ENCODE measurements around the gene TRAPPC14. TPM values are rescaled to one million over a fixed set of nuclear protein-coding genes. Genes with fewer than 3 reads are reported as not detected.

The TRAPPC14 gene
- total and polyA plus RNA-seq, 10 of the 15 experiments (the other 5 are each of a cell fraction or from before 2014, with no cell fraction given), result 0.21 to 24.7 (median 7.5) TPM

DNA sequence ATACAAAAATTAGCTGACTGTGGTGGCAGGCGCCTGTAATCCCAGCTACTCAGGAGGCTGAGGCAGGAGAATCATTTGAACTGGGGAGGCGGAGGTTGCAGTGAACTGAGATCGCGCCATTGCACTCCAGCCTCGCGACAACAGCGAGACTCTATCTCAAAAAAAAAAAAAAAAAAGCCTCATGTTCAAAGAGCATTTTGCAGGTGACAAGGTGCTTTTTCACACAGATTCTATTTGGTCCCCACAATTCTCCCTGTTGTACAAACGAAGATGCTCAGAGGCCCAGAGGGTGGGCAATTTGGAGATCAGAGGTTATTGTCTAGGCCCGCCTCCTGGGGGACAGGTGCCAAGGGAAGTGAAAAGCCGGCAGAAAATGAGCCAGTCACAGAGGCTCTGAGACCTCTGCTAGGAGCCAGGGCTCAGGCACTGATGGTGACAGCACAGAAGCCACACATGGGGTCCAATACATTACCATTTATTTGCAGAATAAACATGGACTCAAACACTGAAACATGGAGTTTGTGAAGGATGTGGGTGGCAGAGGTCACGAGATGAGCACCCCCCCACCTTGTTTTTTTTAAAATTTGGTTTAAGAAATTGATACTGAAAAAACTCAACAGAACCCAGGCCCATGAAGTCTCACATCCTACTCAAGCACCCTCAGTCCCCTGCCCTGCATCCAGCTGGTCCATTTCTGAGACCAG is 10.8 kb upstream of the TRAPPC14 start:
- CTCF ChIA-PET, result interaction anchor here (0.9 to 2.2 kb wide), 5 partner anchors 10 to 33 kb away, joined by 3 to 9 read pairs (median 7); partner anchors contain the start of gene TRAPPC14
- H3K4me2 ChIP-seq (ENCODE audit: control insufficient read depth, insufficient read depth), result peak overlapping the region; percentile 63

More for the DNA sequence above, 10.8 kb upstream of the TRAPPC14 start:
- Histone ChIP-seq H3K9ac (ENCODE audit: control insufficient read depth, insufficient read depth, low read length) (no peak overlapping the region), H3K27me3 (replicated peaks in 1 of 2; ENCODE audit: control insufficient read depth in 2 of 2, insufficient read depth in 2 of 2, low read length in 1 of 2) (peaks cover 4 to 6% of the 10 kb centered on the region in 2 experiments; a peak in 3 of 4 replicates), H3K4me1 (ENCODE audit: control insufficient read depth, insufficient read depth, low read length) (peaks cover 49% of the 10 kb centered on the region), H4K20me1 (ENCODE audit: control insufficient read depth, insufficient read depth) (no peaks in the 10 kb centered on the region), H3K36me3 (ENCODE audit: control insufficient read depth in 2 of 2, insufficient read depth in 2 of 2, low read length in 1 of 2) (no peaks in the 10 kb centered on the region), H3K4me3 (no peak overlapping the region), H2AFZ (ENCODE audit: control insufficient read depth, low read depth, low read length) (no peak overlapping the region), H3K79me2 (ENCODE audit: control insufficient read depth, insufficient read depth, low read length) (no peaks in the 10 kb centered on the region), H3K9me3 (replicated peaks; ENCODE audit: control insufficient read depth, insufficient read depth, low read length) (no peaks in the 10 kb centered on the region), H3K27ac (ENCODE audit: control insufficient read depth, insufficient read depth) (no peak overlapping the region)
- TF ChIP-seq SPI1 (IDR thresholded peaks at IDR 0.05; ENCODE audit: borderline replicate concordance, insufficient read depth, low read depth, low read length) (no peak), KAT2A (conservative IDR thresholded peaks at IDR 0.05; ENCODE audit: control insufficient read depth, low read depth, low read length) (no peak), RUNX3 (IDR thresholded peaks at IDR 0.05; ENCODE audit: low read length) (no peak), MYC (IDR thresholded peaks at IDR 0.05; ENCODE audit: insufficient read depth, insufficient read length, insufficient replicate concordance, low read length, severe bottlenecking) (no peak), STAT3 (IDR thresholded peaks at IDR 0.05; ENCODE audit: low read depth, low read length) (no peak), TCF12 (IDR thresholded peaks at IDR 0.05; ENCODE audit: low read depth, low read length) (no peak), CHD2 (IDR thresholded peaks at IDR 0.05; ENCODE audit: borderline replicate concordance, low read depth, low read length) (no peak), ASH2L (IDR thresholded peaks at IDR 0.05; ENCODE audit: borderline replicate concordance, low read depth) (no peak), MEF2B (IDR thresholded peaks at IDR 0.05; ENCODE audit: partially characterized antibody, poor library complexity, severe bottlenecking) (no peak)
- TF ChIP-seq, protein P1, sequence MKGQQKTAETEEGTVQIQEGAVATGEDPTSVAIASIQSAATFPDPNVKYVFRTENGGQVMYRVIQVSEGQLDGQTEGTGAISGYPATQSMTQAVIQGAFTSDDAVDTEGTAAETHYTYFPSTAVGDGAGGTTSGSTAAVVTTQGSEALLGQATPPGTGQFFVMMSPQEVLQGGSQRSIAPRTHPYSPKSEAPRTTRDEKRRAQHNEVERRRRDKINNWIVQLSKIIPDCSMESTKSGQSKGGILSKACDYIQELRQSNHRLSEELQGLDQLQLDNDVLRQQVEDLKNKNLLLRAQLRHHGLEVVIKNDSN (IDR thresholded peaks at IDR 0.05; ENCODE audit: borderline replicate concordance, extremely low read length, insufficient read depth, low read depth, low read length), result no peak
- TF ChIP-seq, protein P2, sequence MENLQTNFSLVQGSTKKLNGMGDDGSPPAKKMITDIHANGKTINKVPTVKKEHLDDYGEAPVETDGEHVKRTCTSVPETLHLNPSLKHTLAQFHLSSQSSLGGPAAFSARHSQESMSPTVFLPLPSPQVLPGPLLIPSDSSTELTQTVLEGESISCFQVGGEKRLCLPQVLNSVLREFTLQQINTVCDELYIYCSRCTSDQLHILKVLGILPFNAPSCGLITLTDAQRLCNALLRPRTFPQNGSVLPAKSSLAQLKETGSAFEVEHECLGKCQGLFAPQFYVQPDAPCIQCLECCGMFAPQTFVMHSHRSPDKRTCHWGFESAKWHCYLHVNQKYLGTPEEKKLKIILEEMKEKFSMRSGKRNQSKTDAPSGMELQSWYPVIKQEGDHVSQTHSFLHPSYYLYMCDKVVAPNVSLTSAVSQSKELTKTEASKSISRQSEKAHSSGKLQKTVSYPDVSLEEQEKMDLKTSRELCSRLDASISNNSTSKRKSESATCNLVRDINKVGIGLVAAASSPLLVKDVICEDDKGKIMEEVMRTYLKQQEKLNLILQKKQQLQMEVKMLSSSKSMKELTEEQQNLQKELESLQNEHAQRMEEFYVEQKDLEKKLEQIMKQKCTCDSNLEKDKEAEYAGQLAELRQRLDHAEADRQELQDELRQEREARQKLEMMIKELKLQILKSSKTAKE (IDR thresholded peaks at IDR 0.05; ENCODE audit: low read depth, poor library complexity, severe bottlenecking), result no peak
- ATAC-seq (peak; percentile 47), DNase-seq (ENCODE audit: low read depth, low spot score) (no peak), FAIRE-seq (no peak)
- RAD21 ChIA-PET (ENCODE audit: unreplicated experiment), result interaction anchor here (1.5 to 1.9 kb wide), 2 partner anchors 36 to 238 kb away, joined by 3 to 7 read pairs; no protein-coding TSS in a partner anchor
- WGBS (ENCODE audit: insufficient coverage, insufficient replicate concordance, low lambda C conversion rate, missing lambda C conversion rate), result 66% methylated on average over 11 of the region's 11 CpGs
- SMC1A ChIA-PET (ENCODE audit: uncharacterized antibody, unreplicated experiment), result interaction anchor here (1.5 to 2.0 kb wide), 2 partner anchors 11 to 36 kb away, joined by 4 to 6 read pairs; no protein-coding TSS in a partner anchor
- intact Hi-C loops (cut with micrococcal nuclease; ENCODE audit: unreplicated experiment), result no loop called here
- POLR2A ChIA-PET, result interaction anchor here (0.6 to 3.3 kb wide), 4 partner anchors 8 to 199 kb away, joined by 3 to 11 read pairs (median 3); partner anchors contain the start of genes GPC2, LAMTOR4 and STAG3
- in situ Hi-C loops (cut with MboI), result no loop called here
- BruUV-seq (replicated peaks), result no TSS peak

Measured in GM12878 (cell line).